ENCODE data around the gene RNF220.
"Not testable (repeated sequence)": the region's sequence is repeated elsewhere in the genome, so short reads cannot be mapped to it uniquely, and the experiment has no call there.

The RNF220 gene

DNA sequence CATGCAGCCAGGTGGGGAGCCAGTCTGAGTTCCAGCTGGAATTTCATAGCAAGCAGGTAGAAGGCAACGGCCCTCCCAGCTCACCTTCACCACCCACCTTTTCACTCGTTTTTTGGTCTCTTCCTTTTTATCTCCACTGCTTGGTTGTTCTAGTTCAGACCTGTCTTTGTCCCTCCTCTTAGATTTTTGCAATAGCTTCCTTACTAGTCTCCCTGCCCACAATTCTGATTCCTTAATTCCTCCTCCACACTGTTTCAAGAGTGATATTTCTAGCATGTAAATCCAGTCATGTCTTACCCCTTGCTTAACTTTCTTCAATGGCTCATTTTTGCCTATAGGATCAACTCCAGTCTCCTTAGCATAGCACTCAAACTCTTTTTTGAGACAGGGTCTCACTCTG, 149.7 kb downstream of the RNF220 start:
- DNase-seq = no peak

DNA sequence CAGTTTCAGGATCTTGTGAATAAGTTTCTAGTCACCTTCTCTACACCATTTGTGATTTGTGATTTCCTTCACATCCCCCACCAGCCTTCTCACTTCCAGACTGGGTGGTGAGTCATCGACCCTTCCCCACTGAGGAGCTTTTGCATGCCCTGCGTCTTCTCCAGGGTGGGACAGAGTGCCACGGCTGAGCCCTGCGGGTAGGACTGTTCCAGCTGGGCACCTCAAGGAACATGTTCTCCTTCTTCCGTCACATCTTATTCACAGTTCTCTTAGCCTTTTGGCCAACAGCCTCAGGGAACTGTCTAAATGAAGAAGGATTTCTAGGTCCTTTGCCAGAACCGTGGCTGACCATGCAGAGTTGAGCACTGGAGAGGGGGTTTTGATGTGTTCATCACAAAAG, 152.7 kb downstream of the RNF220 start:
- no peak for DNase-seq

DNA sequence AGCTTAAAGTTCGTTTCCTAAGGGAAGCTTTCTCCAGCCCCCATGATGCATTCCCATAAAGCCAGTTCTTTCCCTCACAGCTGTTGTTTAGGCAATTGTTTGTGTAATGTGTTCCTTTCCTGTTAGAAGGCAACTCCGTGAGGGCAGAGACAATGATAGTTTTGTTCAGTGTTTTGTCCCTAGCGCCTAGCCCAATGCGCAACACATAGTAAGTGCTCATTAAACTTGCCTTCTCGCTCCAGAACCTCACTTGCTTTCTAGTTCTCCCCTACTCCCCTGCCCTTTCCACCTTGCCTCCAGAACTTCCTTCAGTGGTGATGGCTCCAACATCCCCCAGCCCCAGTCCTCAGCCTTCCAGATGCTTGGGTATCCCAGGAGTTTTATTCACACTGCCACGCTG, 153.8 kb downstream of the RNF220 start:
- no peak for DNase-seq

DNA sequence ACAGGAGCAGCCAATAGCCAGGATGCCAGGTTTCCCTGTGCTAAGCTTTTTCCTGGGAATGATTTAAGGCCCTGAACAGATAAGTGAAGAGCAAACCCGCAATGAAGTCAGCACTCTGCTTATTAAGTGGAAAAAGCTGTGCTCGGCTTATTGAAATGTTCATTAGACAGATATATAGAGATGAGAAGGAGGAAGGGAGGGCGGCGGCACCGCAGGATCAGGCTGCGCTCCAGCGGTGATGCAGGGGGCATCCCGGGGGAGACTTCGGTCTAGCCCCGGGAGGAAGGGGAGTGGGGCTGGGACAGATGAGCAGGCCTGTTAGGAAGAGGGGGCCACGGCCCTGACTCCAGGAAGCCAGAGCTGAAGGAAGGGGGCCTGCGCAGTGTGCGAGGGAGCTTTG, 154.3 kb downstream of the RNF220 start:
- DNase-seq = no peak

DNA sequence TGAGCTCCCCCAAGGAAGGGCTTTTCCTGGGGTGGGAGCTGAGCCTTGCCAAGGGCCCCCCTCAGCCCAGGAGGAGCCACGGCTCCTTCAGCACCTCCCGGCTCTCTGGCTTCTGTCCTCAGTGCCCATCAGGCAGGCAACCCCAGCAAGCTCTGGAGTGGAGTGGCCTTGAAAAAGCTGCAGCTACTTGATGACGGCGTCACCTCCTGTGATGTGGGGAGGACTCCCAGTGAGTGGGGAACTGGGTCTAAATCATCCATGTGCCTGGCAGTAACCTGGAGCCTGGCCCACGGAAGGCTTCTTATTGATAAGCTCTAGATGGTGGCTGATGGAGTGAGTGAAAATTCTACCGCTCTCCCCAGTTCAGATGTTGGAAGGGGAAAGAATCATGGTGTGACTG, 154.9 kb downstream of the RNF220 start:
- DNase-seq = no peak

DNA sequence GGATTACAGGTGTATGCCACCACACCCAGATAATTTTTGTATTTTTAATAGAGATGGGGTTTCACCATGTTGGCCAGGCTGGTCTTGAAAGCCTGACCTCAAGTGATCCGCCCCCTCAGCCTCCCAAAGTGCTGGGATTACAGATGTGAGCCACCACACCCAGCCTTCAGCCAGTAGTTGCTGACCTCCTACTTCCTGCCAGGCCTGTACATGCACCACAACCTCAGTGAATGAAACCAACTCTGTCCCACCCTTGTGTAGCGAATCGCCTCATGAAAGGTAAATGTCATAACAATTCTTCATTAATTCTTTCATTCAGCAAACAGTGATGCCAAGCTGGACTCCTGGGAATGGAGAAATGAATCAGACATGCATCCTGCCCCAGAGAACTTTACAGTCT, 155.6 kb downstream of the RNF220 start:
- not testable (repeated sequence) for DNase-seq

DNA sequence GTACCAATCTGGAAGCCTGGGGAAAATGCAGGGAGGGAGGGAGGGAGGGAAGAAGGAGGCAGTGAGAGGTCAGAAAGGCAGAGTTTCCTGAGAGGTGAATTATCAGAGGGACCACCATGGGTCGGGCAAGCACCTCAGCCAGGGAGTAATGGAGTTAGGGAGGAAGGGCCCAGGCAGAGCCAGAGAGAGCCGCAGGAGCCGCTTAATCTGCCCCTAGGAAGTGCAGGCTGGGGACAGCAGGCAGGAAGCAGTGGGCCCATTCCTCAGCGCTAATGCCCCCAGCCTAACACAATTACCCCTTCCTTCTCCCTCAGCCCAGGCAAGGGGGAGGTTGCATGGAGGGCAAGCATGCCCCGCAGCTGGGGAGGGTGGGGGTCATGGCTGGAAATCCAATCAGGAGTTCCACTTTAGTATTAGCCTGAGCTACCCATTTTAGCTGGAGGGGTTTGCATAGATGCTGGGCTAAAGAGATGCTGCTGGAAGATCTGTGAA, 160.2 kb downstream of the RNF220 start:
- DNase-seq = no peak

DNA sequence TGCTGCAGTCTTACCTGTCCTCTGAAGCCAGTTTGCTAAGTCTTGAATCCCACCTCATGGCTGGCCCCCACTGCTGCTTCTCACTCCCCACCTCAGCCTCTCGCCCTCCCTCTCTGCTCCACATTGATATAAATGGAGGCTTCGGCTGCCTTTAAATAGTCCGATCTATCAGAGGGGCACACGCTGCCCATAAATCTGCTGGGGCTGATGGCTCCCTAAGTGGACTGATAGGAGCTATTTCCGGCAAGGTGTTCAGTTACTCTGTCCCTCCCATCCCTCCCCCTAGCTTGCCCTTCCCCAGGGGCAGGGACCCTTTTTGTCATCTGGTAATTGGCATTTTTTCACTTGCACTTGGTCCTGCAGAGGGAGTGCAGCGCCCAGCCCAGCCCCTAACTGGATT, 160.8 kb downstream of the RNF220 start:
- DNase-seq = no peak

DNA sequence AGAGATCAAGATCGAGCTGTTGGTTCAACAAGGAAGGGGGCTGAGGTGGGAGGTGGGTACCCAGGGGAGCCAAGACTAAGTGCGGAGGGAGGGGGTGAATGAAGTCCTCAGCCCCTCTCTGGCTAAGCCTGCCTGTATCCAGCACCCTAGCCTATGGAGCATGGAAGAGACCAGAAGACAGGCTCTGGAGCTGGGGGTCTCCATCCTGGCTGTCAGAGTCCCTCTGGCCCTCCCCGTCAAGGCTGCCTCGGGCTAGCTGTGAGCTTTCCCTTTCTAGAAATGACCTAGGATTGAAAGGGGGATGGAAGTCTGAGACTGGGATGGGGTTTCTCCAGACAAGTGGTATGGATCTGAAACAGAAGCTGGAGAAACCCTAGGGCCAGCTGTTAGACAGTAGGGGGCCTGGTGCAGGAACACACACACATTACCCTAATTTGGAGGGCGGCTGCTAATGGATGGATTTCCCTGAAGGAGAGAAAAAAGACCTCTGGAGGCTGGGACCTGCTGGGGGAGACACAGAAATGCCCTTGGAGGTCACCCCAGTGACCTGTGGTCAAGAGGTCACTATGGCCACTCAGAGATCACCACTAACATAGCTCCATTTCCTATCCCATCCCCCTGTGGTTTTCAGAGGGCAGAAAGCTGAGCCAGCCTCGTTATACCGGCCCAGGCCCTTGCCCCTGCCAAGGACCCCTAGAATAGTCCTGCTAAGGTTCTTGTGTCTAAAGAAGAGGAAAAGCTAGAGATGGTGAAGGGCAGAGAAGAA, 161.4 kb downstream of the RNF220 start:
- DNase-seq = no peak

DNA sequence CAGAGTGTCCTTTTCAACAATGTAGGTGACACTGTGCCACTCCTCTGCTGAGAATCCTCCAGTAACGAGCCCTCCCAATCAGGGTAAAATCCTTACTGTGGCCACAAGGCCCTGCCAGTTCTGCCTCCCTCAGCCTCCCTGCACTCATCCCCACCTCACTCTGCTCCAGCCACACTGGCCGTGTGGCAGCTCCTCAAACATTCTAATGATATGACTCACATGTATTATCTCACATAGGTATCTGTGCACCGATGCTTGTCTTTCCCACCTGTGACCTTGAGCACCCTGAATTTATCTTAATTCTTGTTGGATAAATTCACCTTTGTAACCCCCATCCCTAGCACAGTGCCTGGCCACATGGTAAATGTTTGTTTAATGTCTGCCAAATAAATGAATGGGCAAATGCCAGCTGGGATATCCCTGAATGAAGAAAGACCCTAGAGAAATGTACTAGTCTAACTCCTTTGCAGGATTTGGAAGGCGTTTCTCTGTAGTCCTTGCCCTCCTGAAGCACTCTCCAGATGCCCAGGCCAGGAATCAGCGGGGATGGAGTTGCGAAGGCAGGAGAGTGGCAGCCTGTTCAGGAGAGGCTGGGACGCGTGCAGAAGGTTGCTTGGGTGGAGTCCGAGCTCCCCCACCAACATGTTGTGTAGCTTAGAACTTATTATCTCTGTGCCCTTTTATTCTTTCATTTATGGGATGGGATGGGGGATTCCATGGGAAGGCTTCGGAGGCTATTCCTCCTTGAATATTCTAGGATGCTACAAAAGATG, 163.3 kb downstream of the RNF220 start:
- DNase-seq = no peak

DNA sequence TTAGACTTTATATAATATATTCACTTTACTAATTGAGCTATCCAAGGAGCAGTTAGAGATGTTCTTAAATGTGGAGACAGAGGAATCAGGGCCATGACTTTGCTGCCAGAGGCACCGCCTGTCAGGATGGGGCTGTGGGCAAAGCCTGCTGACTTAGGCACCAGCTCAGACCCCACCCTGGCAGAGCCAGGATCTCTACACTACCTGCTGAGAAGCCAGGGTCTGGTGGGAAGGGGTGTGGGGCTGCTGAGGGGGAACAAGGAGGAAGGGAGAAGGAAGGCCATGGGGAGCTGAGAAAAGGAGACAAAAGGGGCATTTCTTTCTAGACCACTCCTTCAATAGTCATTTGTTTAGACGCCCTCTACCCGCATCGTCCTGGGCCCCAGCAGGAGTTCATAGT, 164.4 kb downstream of the RNF220 start:
- no peak for DNase-seq

DNA sequence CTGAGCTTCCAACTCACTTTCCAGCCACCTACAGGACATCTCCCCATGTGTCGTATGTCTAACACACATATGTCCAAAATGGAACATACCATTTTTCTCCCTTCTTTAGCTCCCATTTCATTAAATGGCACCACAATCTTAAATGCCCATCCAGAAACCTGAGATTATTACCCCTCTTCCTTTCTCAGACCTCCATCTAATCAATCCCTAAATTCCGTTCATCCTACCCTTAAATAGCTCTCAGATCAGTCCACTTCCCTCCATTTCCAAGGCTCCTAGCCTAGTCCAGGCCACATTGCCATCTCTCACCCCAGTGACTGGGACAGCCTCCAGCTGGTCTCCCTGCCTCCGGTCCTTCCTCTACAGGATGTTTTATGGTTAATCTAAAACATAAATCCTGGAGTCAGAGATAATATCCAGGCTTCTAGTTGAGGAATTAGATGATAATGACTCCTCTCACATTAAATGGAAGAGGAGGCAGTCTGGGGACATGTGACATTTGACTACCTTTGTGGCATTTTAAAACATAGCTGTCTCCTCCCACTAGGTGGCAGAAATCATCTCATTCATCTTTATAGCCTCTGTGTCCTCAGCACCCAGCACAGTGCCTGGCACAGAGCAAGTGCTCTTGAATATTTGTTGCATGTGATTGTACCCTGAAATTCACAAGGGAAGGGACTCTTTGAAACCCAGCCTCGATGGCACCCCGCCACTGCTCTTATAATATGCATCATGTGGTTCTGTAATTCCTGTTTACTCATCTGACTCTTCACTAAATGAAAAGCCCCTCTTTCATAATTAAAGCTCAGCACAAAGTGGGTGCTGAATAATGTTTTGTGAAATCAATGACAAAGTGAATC, 166.9 kb downstream of the RNF220 start:
- no peak for DNase-seq

DNA sequence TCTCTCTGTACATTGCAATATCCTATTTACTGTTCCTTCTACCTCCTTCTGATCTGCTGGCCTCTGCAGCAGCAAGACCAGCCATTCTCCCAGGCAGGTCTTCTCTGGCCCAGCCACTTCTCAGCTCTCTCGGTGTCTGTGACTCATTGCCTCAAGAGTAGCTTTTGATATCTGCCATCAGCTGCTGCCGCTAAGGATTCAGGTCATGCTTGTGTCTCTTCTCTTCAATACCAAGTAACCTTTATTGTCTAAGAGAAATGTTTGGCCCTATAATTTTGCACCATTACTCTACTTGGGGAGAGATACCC, 167.5 kb downstream of the RNF220 start:
- no peak for DNase-seq

DNA sequence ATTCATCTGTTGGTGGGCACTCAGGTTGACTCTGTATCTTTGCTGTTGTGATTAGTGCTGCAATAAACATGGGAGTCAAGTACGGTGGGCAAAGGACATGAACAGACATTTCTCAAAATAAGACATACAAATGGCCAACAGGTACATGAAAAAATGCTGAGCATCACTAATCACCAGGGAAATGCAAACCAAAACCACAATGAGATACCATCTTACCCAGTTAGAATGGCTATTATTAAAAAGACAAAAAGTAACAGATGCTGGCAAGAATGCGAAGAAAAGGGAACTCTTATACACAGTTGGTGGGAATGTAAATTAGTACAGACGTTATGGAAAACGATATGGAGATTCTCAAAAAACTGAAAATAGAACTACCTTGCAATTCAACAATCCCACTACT, 170.3 kb downstream of the RNF220 start:
- DNase-seq = no peak

DNA sequence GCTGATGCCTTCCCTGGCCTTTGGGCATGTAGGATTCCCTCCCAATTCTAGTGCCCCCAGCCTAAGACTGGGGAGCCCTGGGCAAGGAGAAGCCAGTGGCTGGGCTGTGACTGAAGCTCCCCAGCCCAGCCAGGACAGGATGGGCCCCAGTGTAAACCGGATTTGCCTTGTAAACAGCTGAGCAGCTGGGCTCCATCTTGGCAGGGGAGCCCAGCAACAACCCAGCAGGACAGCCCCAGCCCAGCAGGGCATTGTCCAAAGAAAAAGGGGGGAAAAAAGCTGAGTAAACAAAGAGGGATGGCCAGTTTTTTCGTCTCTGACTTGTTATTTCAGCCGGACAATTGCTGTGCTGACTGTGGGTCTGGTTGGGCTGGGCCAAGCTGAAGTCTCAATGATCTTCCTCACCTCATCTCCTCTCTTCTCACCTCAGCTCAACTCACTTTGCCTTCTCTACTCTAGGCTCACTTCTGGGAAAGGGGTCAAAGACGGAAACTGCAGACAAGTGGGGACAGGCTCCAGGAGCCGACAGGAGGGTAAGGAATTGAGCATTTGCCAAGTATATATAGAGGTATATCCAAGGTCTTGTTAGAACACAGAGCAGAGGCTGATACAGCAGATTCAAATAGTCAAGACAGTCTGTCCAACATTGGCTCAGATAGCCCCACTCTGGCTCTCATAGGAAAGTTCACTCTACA, 171.5 kb downstream of the RNF220 start:
- DNase-seq = no peak

DNA sequence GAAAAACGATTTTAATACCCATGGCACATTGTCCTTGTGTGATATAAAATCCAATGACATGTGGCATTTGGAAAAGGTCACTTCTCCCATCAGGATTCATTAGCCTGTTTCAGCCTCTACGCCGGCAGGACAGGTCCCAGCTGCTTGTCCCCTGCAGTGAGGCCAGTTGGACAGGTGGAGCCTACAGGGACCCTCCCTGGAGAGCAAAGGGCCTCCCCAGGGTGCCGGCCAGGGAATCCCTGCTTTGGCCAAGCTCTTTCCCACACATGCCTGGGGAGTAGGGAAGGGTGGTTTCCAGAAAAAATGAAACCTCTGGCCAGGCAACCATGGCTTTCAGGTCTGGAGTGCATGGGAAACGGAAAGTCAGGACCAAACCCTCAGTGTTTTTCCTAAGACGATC, 176.2 kb downstream of the RNF220 start:
- no peak for DNase-seq

DNA sequence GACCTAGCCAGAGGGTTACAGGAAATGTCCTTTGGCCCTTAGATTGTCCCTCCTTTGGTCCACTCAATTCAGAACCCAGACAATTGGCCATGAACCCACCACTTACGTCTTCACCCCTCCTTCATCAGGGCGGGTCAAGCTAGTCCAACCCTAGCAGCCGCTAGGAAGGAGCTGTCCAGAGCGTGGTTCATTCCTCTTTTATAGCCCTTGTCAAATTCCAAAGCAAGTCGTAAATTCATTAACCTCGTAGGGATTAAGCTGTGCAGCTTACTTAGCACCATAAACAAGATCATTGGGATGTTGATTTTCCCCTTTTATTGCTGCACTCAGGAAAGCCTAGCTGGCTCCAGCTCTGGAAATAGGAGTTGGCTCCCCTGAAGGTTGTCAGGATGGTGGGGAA, 179.1 kb downstream of the RNF220 start:
- no peak for DNase-seq

DNA sequence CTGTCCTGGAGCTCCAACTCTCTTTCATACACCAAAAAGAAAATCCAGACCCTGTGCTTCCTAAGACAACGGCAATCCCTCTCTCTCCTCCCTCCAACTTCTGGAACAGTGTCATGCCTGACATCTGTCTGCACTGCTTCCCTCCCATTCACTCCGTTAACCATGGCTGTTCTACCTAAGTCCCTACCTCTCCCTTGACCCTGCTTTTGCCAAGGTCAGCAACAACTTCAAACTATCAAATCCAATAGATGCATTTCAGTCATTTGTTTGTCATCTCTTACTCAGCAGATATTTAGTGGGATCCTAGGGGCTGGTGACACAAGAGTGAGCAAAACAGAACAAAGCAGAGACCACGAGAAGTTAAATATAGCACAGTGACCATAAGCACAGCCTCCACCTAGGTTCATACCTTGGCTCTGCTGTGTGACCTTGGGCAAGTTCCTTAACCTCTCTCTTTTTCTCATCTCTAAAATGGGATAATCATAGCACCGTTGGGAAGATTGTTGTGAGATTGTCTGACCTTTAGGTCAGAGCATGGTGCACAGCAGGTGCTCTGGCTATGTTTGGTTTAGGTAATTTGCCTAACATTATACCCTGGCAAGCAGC, 180.4 kb downstream of the RNF220 start:
- no peak for DNase-seq

DNA sequence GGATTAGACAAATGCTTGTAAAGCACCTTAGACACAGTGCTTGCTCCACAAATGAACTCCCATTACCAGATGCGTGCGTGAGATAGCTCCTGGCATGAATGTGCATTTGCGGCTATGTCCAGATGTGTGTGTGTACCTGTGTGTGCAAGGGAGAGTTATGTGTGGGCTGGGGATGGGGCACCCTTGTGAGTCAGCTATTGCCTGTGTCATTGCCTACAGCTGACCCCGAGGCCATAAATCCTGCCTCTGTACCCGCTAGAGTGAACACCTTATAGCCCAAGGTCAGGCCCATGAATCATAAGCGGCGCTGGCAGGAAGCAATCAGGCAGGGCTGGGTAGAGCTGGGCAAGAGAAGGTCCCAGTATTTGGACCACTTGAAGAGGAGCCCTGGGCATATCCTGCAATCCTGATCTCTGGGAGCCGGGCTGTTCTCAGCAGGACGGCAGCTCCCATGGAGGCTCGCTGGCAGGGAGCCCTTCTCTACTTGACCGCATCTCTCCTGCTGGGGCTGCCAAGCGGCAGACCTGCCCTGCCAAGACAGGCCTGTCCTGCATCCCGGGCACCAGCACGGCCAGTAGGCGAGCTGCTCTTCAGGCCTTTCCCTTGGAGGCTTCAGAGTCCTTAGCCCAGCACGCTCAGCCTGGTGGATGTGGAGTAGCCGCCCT, 182.9 kb downstream of the RNF220 start:
- no peak for DNase-seq

DNA sequence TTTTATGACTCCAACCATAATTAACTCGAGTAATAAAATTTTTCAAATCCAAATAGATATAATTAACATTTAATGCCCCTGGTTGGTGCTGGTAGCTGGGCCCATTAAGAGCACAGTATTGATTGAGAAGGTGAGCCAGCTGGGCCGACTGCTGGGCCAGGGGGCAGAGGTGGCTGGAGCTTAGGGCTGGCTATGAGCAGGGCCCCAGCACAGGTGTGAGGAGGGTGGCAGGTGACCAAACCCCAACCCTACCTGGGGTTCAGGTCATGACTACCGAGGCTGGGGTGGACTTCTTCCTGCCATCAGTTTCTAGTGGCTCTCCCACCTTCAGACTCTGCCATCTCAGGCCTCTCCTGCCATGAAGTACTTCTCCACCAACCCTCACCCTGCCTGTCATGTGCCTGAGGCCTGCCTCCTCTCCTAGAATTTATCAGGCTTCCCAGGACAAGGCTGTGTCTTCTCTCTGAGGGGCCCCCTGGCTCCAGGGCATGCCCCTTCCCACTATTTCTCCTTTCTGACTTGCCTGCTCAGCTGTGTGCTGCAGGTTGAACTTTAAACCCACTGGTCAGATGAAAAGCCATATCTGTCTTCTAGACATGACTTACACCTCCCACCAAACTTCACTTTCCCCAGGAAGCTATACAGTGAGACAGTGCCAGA, 183.6 kb downstream of the RNF220 start:
- DNase-seq = no peak

DNA sequence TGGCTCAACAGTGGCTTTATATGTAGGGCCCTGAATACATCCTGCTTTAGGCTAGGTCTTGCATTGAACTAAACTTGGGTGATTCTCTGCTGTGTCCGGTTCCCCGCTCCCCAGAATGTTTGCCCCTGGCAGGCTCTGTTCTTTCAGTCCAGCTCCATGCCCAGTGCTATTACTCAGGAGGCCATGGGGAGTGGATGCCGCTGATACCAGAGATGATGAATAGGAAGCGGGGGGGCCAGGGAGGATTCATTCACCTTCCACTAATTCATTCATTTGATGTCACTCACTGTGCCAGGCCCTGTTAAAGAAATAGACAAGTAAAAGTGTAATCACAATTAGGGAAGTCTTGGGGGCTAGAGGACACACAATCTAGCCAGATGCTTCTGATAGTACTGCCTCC, 185.4 kb downstream of the RNF220 start:
- DNase-seq = no peak
